Measurements from ENCODE around the gene PIP4K2C.
"Not testable (repeated sequence)": the region's sequence is repeated elsewhere in the genome, so short reads cannot be mapped to it uniquely, and the experiment has no call there.

Gene PIP4K2C

DNA sequence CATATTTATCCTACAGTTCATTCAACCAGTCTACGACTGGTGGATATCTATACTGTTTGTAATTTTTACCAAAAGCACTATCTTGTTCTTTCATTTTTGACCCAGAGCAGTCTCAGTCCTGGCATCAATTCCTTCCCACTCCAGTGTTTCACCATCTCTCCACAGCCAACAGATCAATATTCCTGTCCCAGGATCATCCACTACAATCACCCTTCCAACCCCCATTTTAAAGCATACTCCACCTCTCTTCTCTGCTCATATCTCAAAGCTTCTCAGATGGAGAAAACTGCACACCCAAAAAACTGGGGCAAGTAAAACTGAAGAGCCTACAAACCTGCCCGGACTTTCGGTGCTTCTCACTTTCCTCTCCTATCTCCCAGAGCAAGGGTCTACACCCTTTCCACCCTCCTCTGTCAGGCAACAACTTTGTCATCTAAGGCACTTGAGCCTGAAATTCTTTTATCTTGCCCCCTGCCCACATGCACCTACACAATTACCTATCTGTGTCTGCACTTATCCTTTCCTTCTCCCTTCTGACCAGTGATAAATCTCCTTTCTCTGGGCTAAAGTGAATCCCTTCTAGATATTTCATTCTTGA, 4.1 kb upstream of the PIP4K2C start:
- no peak for DNase-seq (ENCODE audit: low spot score)
- TF ChIP-seq, protein P1, sequence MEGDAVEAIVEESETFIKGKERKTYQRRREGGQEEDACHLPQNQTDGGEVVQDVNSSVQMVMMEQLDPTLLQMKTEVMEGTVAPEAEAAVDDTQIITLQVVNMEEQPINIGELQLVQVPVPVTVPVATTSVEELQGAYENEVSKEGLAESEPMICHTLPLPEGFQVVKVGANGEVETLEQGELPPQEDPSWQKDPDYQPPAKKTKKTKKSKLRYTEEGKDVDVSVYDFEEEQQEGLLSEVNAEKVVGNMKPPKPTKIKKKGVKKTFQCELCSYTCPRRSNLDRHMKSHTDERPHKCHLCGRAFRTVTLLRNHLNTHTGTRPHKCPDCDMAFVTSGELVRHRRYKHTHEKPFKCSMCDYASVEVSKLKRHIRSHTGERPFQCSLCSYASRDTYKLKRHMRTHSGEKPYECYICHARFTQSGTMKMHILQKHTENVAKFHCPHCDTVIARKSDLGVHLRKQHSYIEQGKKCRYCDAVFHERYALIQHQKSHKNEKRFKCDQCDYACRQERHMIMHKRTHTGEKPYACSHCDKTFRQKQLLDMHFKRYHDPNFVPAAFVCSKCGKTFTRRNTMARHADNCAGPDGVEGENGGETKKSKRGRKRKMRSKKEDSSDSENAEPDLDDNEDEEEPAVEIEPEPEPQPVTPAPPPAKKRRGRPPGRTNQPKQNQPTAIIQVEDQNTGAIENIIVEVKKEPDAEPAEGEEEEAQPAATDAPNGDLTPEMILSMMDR (IDR thresholded peaks at IDR 0.05; ENCODE audit: extremely low read depth, missing control alignments) = no peak

DNA sequence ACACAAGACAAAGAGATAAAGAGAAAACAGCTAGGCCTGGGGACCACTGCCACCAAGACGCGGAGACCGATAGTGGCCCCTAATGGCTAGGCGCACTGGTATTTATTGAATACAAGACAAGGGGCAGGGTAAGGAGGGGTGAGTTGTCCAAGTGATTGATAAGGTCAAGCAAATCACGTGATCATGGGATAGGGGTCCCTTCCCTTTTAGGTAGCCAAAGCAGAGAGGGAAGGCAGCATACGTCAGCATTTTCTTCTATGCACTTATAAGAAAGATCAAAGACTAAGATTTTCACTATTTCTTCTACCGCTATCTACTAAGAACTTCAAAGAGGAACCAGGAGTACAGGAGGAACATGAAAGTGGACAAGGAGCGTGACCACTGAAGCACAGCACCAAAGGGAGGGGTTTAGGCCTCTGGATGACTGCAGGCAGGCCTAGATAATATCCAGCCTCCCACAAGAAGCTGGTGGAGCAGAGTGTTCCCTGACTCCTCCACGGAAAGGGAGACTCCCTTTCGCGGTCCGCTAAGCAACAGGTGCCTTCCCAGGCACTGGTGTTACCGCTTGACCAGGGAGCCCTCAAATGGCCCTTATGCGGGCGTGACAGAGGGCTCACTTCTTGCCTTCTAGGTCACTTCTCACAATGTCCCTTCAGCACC, 1.9 kb upstream of the PIP4K2C start:
- DNase-seq (ENCODE audit: low spot score) = not testable (repeated sequence)

DNA sequence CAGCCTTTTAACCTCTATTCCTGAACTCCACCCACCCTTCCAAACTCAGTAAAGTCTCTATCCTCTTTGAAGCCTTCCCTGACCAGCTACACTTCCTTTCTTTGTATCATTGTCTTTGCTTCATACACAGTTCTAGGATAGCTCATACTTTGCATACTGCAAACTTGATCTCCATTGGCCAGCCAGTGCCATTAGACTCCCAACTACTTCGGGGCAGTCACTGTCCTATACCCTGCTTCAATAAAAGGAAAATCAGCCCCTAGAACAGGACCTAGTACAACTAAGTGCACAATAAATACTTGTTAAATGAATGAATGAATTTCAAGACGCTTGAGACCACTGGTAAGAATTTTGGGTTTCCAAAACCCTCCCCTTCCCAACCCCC, 521 bp upstream of the PIP4K2C start:
- TF ChIP-seq, protein P1 (IDR thresholded peaks at IDR 0.05; ENCODE audit: extremely low read depth, missing control alignments) = no peak
- DNase-seq (ENCODE audit: low spot score) = peak; percentile 14

DNA sequence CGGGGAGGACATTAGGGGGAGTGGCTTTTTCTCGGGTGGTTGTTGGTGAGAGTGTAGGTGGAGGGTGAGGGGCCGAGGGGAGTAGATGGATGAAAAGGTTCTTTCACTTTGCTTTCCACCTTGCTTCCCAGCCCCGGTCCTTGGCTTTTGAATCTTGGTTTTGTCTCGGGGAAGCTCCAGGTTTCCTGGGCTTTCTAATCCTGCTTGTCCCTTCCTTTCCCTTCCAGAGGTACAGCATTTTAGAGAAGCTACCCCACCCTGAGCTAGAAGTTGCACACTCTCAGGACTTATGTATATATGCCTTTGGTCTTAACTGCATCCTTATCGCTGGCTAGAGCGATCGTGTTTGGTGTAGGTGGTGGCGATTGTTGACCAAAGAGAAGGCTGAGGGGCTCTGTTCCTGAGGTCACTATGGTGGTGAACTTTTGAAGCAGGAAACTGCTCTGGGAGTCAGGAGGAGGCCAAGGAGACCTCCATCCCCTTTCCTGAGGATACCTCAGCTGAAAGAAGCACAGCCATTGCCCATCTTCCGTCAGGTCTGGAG, 862 bp downstream of the PIP4K2C start:
- TF ChIP-seq, protein P1 (IDR thresholded peaks at IDR 0.05; ENCODE audit: extremely low read depth, missing control alignments) = no peak
- DNase-seq (ENCODE audit: low spot score) = no peak

DNA sequence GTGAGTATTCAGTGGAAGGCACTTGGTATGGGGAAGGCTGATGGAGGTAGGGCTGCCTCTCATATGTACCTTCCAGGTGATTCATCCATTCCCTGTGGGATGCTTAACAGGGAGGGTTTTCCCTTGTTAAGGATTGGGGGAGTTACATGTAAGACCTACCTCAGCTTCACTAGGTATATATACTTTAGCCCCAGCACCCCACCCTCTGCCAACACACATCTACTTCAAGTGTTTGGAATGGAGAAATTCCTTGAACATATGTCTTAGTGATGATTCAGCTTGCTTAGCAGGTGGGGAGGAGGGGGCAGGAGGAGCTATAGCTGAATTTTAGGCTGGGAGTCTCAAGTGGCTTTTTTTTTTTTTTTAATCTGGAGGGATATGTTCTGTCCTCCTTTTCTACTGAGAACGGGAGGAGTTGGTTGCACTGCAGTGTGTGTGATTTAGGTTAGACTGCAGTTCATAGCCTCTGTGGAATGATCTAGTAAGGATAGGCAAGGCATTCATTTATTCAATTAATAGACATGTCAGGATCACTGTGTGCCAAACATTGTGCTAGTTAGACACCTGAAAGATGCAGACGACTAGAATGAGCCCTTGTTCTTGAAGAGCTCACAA, 1.7 kb downstream of the PIP4K2C start:
- TF ChIP-seq, protein P1 (IDR thresholded peaks at IDR 0.05; ENCODE audit: extremely low read depth, missing control alignments) = no peak
- no peak for DNase-seq (ENCODE audit: low spot score)

DNA sequence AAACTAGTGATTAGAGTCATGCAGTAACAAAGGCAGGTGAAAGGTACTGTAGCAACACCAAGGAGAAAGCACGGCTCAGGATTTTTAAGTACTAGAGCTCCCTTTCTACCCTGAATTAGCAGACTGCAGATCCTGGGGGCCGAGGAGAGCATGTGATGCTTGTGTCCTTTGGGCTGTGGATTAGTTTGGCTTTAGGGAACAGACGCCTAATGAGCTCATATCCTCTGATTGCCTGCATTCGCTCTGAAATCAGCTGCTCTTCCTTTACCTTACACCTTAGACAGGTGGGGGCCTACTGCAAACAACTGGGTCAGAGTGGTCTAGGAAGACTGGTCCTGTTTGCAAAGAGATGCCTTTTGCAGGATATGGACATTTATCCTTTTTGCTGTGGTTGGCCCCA, 2.2 kb downstream of the PIP4K2C start:
- TF ChIP-seq, protein P1 (IDR thresholded peaks at IDR 0.05; ENCODE audit: extremely low read depth, missing control alignments) = no peak
- DNase-seq (ENCODE audit: low spot score) = no peak

DNA sequence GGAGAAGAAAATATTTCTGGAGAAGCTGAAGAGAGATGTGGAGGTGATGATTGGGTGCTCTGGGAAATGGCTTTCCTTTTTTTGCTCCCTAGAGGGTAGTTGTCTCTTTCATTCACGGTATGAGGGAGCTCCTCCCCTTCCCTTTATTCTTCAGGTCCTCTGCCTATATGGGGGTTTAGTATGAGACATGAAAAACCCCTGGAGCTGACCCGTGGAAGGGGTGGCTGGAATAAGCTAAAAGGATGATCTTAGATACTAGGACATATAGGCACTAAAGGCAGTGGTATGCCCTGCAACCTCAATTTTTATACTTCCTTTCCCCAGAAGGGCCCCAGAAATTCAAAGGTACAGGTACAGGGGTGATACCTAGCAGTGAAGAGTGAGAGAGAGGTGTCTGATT, 9.4 kb downstream of the PIP4K2C start:
- TF ChIP-seq, protein P1 (IDR thresholded peaks at IDR 0.05; ENCODE audit: extremely low read depth, missing control alignments) = no peak
- no peak for DNase-seq (ENCODE audit: low spot score)
